B cell (primary cell): ENCODE data around the gene CACNG4. TPM values are rescaled to one million over a fixed set of nuclear protein-coding genes. Genes with fewer than 3 reads are reported as not detected.

Experiments
- ATAC-seq: fragments of 200-7000 bp; cut with Tn5 transposase; one replicate; pipeline ENCODE4 v1.10.0; 2021; ENCODE audit warnings: low read depth, mild to moderate bottlenecking, moderate number of reproducible peaks, moderate library complexity
- CTCF ChIA-PET: fragments of 350-600 bp; sonication (Branson Sonifier 250); formaldehyde crosslinking; loops from one replicate; lab custom pipeline; 2021; ENCODE audit warnings: antibody characterized with exemption, inconsistent platforms; lab: Charles Lee
- POLR2A ChIA-PET: fragments of 350-600 bp; sonication (Branson Sonifier 250); formaldehyde crosslinking; loops from one replicate; lab custom pipeline; 2021; ENCODE audit warnings: antibody characterized with exemption; lab: Charles Lee
- DNase-seq: peaks from one replicate; pipeline ENCODE4 v3.0.0; 2013
- H2AFZ ChIP-seq: 2 replicates; pipeline ENCODE4 v1.6.1; 2012; ENCODE audit warnings: mild to moderate bottlenecking, low read depth, low read length; ENCODE audit not compliant: insufficient read depth, poor library complexity, severe bottlenecking
- H3K27ac ChIP-seq, 2 donors: 1 replicate in 1 of 2; 2 replicates in 1 of 2; pipeline ENCODE4 v1.5.1; 2012 to 2013; ENCODE audit warnings: low read length in 2 of 2, mild to moderate bottlenecking in 2 of 2, moderate library complexity in 1 of 2
- H3K27me3 ChIP-seq, 4 experiments: fragments of 200-600 bp in 1 of 4; sonication (generic) in 1 of 4; replicated peaks in 1 of 4; 1 replicate in 2 of 4; 2 replicates in 2 of 4; pipeline versions ENCODE4 v1.6.1 to v1.7.0; 2013 to 2016; ENCODE audit warnings: low read length in 3 of 4, mild to moderate bottlenecking in 2 of 4, mixed read lengths in 1 of 4, moderate library complexity in 1 of 4; ENCODE audit not compliant: insufficient read depth in 4 of 4, control insufficient read depth in 3 of 4; ENCODE audit errors: control extremely low read depth in 1 of 4
- H3K36me3 ChIP-seq, 2 experiments: replicated peaks in 1 of 2; 1 replicate in 1 of 2; 2 replicates in 1 of 2; pipeline versions ENCODE4 v1.6.1 to v1.7.1; 2013; ENCODE audit warnings: low read length in 1 of 2; ENCODE audit not compliant: insufficient read depth in 2 of 2, control insufficient read depth in 1 of 2; ENCODE audit errors: control extremely low read depth in 1 of 2, extremely low read depth in 1 of 2
- H3K4me1 ChIP-seq, 2 donors: fragments of 200-600 bp in 1 of 2; sonication (generic) in 1 of 2; 1 replicate in 1 of 2; 2 replicates in 1 of 2; pipeline versions ENCODE4 v1.5.1 to v1.6.1; 2013 to 2017; ENCODE audit warnings: low read length in 2 of 2; ENCODE audit not compliant: control insufficient read depth in 2 of 2, insufficient read depth in 2 of 2
- H3K4me2 ChIP-seq: replicated peaks from 2 replicates; pipeline ENCODE3; 2012; ENCODE audit warnings: mild to moderate bottlenecking, low read depth, low read length; ENCODE audit not compliant: poor library complexity, severe bottlenecking
- H3K4me3 ChIP-seq, 5 experiments: fragments of 200-600 bp in 1 of 5; sonication (generic) in 1 of 5; 1 replicate in 3 of 5; 2 replicates in 2 of 5; pipeline versions ENCODE4 v1.5.1 to v1.7.0; 2011 to 2016; ENCODE audit warnings: low read length in 4 of 5, mild to moderate bottlenecking in 4 of 5, low read depth in 2 of 5, control low read depth in 1 of 5, moderate library complexity in 1 of 5; ENCODE audit not compliant: insufficient read depth in 1 of 5; ENCODE audit errors: control extremely low read depth in 1 of 5, extremely low read depth in 1 of 5
- H3K79me2 ChIP-seq: fragments of 200-600 bp; sonication (generic); one replicate; pipeline ENCODE4 v1.6.0; 2016; ENCODE audit warnings: low read length; ENCODE audit not compliant: control insufficient read depth, insufficient read depth
- H3K9ac ChIP-seq: fragments of 200-600 bp; sonication (generic); 2 replicates; pipeline ENCODE4 v1.6.1; 2017; ENCODE audit warnings: mild to moderate bottlenecking, low read length, moderate library complexity
- H3K9me3 ChIP-seq, 3 donors: one replicate each; pipeline versions ENCODE4 v1.6.1 to v1.7.1; 2013; ENCODE audit warnings: low read length in 2 of 3; ENCODE audit not compliant: control insufficient read depth in 2 of 3, insufficient read depth in 1 of 3; ENCODE audit errors: control extremely low read depth in 1 of 3
- H4K20me1 ChIP-seq: 2 replicates; pipeline ENCODE4 v1.6.0; 2012; ENCODE audit warnings: mild to moderate bottlenecking, low read length; ENCODE audit not compliant: insufficient read depth, control insufficient read depth, poor library complexity, severe bottlenecking
- H3K27ac Mint-ChIP-seq: one replicate; pipeline ENCODE4 v1.8.0; 2021; ENCODE audit warnings: mixed read lengths
- H3K27me3 Mint-ChIP-seq: one replicate; pipeline ENCODE4 v1.8.0; 2021; ENCODE audit warnings: mixed read lengths
- H3K4me1 Mint-ChIP-seq: one replicate; pipeline ENCODE4 v1.8.0; 2021; ENCODE audit warnings: mixed read lengths
- H3K4me3 Mint-ChIP-seq: one replicate; pipeline ENCODE4 v1.8.0; 2021; ENCODE audit warnings: mixed read lengths
- H3K9me3 Mint-ChIP-seq: one replicate; pipeline ENCODE4 v1.8.0; 2022; ENCODE audit warnings: mixed read lengths; ENCODE audit not compliant: insufficient read depth
- EZH2 ChIP-seq: IDR thresholded peaks from 2 replicates; pipeline ENCODE4 v1.6.1; 2012; ENCODE audit warnings: borderline replicate concordance, low read depth, mild to moderate bottlenecking, moderate library complexity, low read length; ENCODE audit not compliant: insufficient read depth, poor library complexity, severe bottlenecking
- WGBS: methylation state at CpG from one replicate; pipeline ENCODE4 v1.1.5; 2013; ENCODE audit warnings: missing lambda C conversion rate; ENCODE audit not compliant: insufficient coverage; 5-methylcytosine and 5-hydroxymethylcytosine counted together
- intact Hi-C: fragments of 100-400 bp; cut with micrococcal nuclease; formaldehyde crosslinking; loops from one replicate; pipeline ENCODE4 v1.10.0; 2022
- polyA plus RNA-seq: library from polyadenylated mRNA; depleted of rRNA; stranded (reverse); fragments of >200 nt; gene quantifications from 2 replicates; pipeline ENCODE4 v1.2.3, GENCODE V29; 2012
- total RNA-seq, 2 donors: library from RNA; stranded (reverse); fragments of 120-200 nt in 1 of 2; gene quantifications; 1 replicate in 1 of 2; 2 replicates in 1 of 2; pipeline versions ENCODE4 v1.2.3 to v1.2.4, GENCODE V29; 2013 to 2022
- TF ChIP-seq, protein P1 (sequence below): fragments of 200-600 bp; IDR thresholded peaks from one replicate; pipeline ENCODE4 v1.8.0; 2022; ENCODE audit warnings: antibody characterized with exemption, mild to moderate bottlenecking

The CACNG4 gene
- total and polyA plus RNA-seq, 2 donors (not counting 1 experiment from before 2014, with no cell fraction given), result not detected

DNA sequence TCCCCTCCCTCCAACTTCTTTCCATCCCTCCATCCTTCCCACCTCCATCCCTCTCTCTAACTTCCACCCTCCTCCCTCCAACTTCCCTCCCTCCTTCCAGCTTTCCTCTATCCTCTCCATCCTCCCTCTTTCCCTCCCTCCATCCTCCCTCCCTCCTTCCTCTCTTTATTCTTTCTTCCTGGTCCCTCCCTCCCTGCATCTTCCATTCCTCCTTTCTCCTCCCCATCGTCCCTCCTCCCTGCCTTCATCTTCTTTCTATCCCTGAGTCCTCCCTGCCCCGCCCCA is 11.8 kb downstream of the CACNG4 start:
- no peak overlapping the region for H3K4me2 ChIP-seq
- ChIA-PET CTCF (no interaction called here), POLR2A (no interaction called here)
- H3K27me3 ChIP-seq, result peaks cover 0 to 7% (median 0%) of the 10 kb centered on the region in 4 experiments
- intact Hi-C loops, result no loop called here
- no peaks in the 10 kb centered on the region for H3K4me1 ChIP-seq
- DNase-seq (no peak), ATAC-seq (no peak)
- H3K27ac ChIP-seq, result no peak overlapping the region
- TF ChIP-seq, protein P1, sequence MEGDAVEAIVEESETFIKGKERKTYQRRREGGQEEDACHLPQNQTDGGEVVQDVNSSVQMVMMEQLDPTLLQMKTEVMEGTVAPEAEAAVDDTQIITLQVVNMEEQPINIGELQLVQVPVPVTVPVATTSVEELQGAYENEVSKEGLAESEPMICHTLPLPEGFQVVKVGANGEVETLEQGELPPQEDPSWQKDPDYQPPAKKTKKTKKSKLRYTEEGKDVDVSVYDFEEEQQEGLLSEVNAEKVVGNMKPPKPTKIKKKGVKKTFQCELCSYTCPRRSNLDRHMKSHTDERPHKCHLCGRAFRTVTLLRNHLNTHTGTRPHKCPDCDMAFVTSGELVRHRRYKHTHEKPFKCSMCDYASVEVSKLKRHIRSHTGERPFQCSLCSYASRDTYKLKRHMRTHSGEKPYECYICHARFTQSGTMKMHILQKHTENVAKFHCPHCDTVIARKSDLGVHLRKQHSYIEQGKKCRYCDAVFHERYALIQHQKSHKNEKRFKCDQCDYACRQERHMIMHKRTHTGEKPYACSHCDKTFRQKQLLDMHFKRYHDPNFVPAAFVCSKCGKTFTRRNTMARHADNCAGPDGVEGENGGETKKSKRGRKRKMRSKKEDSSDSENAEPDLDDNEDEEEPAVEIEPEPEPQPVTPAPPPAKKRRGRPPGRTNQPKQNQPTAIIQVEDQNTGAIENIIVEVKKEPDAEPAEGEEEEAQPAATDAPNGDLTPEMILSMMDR, result no peak
- TF ChIP-seq EZH2, result no peak
- Mint-ChIP-seq H3K9me3 (no peaks in the 10 kb centered on the region), H3K27ac (no peak overlapping the region), H3K27me3 (peaks cover 37% of the 10 kb centered on the region), H3K4me1 (no peaks in the 10 kb centered on the region), H3K4me3 (no peak overlapping the region)
- no peaks in the 10 kb centered on the region for H3K79me2 ChIP-seq
- no peaks in the 10 kb centered on the region for H3K9me3 ChIP-seq
- no peak overlapping the region for H2AFZ ChIP-seq
- no CpG with 5 or more reads among the region's 2 CpGs for WGBS
- no peaks in the 10 kb centered on the region for H4K20me1 ChIP-seq
- H3K9ac ChIP-seq, result no peak overlapping the region
- no peak overlapping the region for H3K4me3 ChIP-seq
- H3K36me3 ChIP-seq, result no peaks in the 10 kb centered on the region

DNA sequence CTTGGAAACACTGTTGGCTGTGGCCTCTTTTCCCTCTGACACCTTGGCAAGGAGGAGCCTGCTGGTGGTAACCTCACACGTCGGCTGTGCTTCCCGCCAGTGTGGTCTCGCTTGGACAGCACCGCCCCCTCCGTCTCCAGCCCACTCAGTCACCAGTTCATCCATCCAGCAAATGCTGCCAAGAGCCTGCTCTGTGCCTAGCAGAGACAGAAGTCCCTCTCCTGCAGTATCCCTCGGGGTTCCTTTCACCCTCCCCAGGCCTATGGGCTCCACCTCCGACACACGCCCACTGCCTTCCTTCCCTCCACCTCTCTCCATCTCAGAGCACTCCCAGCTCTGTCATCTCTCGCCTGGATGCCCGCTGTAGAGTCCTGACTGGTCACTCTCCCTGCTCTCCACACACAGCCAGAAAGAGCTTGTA is 12.3 kb downstream of the CACNG4 start:
- no peaks in the 10 kb centered on the region for H3K9me3 Mint-ChIP-seq
- H3K27ac Mint-ChIP-seq, result no peak overlapping the region
- CTCF ChIA-PET, result no interaction called here
- peaks cover 33% of the 10 kb centered on the region for H3K27me3 Mint-ChIP-seq
- POLR2A ChIA-PET, result no interaction called here
- whole genome bisulfite sequencing, result 25% methylated on average over 11 of the region's 11 CpGs
- Histone ChIP-seq H3K9ac (no peak overlapping the region), H3K4me1 (no peaks in the 10 kb centered on the region), H3K4me2 (no peak overlapping the region), H4K20me1 (no peaks in the 10 kb centered on the region), H3K36me3 (no peaks in the 10 kb centered on the region), H3K79me2 (no peaks in the 10 kb centered on the region), H3K27ac (no peak overlapping the region), H2AFZ (no peak overlapping the region), H3K9me3 (no peaks in the 10 kb centered on the region), H3K4me3 (no peak overlapping the region), H3K27me3 (peaks cover 0 to 7% (median 0%) of the 10 kb centered on the region in 4 experiments)
- no peak for ATAC-seq
- no peak for TF ChIP-seq EZH2
- TF ChIP-seq, protein P1, result no peak
- no peaks in the 10 kb centered on the region for H3K4me1 Mint-ChIP-seq
- intact Hi-C loops, result no loop called here
- H3K4me3 Mint-ChIP-seq, result no peak overlapping the region
- DNase-seq, result no peak
